ENCODE results near the gene JAKMIP2.

JAKMIP2 gene

GRCh38 chr5:147544556-147544955 lies 238.0 kb downstream of the JAKMIP2 start:
- no peak for DNase-seq

GRCh38 chr5:147539053-147539452 lies 243.5 kb downstream of the JAKMIP2 start:
- no peak for DNase-seq

- no peak for DNase-seq
Measured at GRCh38 chr5:147538236-147538635, 244.3 kb downstream of the JAKMIP2 start.
